ENCODE data around the gene CARD14.

DNA sequence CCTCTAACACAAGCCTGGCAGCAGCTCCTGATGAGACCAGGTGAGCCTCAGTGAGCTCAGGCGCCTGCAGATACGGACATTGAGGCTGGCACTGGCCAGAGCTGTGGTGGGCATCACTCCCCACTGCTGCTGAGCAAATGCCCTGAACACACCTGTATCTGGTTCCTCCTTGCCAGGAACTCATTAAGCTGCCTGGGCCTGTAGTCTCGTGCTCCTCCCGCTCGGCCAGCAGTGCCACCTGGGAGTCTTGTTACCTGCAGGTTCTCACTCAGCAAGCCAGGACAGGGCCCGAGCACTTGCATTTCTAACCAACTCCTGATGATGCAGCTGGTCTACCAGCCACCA is 36.2 kb upstream of the CARD14 start:
- TF ChIP-seq, protein P1, sequence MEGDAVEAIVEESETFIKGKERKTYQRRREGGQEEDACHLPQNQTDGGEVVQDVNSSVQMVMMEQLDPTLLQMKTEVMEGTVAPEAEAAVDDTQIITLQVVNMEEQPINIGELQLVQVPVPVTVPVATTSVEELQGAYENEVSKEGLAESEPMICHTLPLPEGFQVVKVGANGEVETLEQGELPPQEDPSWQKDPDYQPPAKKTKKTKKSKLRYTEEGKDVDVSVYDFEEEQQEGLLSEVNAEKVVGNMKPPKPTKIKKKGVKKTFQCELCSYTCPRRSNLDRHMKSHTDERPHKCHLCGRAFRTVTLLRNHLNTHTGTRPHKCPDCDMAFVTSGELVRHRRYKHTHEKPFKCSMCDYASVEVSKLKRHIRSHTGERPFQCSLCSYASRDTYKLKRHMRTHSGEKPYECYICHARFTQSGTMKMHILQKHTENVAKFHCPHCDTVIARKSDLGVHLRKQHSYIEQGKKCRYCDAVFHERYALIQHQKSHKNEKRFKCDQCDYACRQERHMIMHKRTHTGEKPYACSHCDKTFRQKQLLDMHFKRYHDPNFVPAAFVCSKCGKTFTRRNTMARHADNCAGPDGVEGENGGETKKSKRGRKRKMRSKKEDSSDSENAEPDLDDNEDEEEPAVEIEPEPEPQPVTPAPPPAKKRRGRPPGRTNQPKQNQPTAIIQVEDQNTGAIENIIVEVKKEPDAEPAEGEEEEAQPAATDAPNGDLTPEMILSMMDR (IDR thresholded peaks at IDR 0.05; ENCODE audit: low read length): no peak
- no peak for TF ChIP-seq EZH2phosphoT487 (IDR thresholded peaks at IDR 0.05; ENCODE audit: low read length)
- no peak for TF ChIP-seq EZH2 (optimal IDR thresholded peaks at IDR 0.05; ENCODE audit: low read depth, low read length)

Data from MM.1S (cell line).